Tibial nerve (tissue), 4 donors: ENCODE measurements around the gene PLA2G1B.

Experiments used
- EP300 ChIP-seq, 2 donors: sonication (generic); formaldehyde crosslinking; IDR thresholded peaks; one replicate each; pipeline ENCODE4 v1.6.1; 2017; ENCODE audit warnings: antibody characterized with exemption in 2 of 2, mild to moderate bottlenecking in 1 of 2
- TF ChIP-seq, protein P1 (sequence below), 5 experiments: fragments of 200-600 bp in 3 of 5; fragments of 450-650 bp in 2 of 5; sonication (generic) in 3 of 5; IDR thresholded peaks; one replicate each; pipeline ENCODE4 v1.5.1; 2016 to 2019; ENCODE audit warnings: antibody characterized with exemption in 5 of 5, mild to moderate bottlenecking in 3 of 5, moderate library complexity in 2 of 5

DNA sequence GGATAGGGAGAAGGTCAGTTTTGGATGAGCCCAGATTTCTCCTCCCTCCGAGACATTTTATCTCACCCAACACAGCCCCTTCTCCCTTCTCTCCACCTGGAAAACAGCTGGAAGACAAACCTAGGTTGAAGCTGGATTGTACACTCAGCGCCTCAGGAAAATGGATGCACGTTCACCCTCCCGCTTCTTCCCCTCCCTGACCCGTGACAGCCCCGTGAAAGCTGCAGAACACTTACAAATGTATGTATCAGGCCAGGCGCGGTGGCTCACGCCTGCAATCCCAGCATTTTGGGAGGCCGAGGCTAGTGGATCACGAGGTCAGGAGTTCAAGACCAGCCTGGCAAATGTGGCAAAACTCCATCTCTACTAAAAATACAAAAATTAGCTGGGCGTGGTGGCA lies 40.1 kb downstream of the PLA2G1B start:
- TF ChIP-seq, protein P1, sequence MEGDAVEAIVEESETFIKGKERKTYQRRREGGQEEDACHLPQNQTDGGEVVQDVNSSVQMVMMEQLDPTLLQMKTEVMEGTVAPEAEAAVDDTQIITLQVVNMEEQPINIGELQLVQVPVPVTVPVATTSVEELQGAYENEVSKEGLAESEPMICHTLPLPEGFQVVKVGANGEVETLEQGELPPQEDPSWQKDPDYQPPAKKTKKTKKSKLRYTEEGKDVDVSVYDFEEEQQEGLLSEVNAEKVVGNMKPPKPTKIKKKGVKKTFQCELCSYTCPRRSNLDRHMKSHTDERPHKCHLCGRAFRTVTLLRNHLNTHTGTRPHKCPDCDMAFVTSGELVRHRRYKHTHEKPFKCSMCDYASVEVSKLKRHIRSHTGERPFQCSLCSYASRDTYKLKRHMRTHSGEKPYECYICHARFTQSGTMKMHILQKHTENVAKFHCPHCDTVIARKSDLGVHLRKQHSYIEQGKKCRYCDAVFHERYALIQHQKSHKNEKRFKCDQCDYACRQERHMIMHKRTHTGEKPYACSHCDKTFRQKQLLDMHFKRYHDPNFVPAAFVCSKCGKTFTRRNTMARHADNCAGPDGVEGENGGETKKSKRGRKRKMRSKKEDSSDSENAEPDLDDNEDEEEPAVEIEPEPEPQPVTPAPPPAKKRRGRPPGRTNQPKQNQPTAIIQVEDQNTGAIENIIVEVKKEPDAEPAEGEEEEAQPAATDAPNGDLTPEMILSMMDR (IDR thresholded peaks at IDR 0.05) = no peak
- no peak for TF ChIP-seq EP300 (IDR thresholded peaks at IDR 0.05)
